Activated T-helper 1 cell treated with Interleukin-2 at 50 U/mL for 16 hours (primary cell): ENCODE data around the gene LIN7A.

Source experiments
- DNase-seq: peaks from one replicate; pipeline ENCODE4 v3.0.0-alpha.2; 2020; ENCODE audit warnings: low read depth

LIN7A gene

DNA sequence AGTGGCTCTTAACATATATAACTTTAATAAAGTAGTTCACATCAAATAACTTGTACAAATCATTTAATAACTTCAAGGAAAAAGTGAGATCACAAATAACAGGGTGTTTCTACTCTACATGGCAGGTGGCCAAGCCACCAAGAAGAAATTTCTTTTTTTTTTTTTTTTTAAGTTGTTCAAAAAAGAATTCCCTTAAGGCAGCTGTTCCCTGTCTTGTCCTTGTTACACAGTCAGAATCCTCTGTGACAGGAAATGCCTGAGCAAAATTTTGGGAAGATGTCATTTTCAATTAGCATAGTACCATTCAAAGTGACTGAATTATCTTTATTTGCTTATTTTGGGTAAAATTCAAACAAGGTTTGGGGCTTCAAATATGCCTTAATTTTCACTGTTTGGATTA is 79.4 kb downstream of the LIN7A start:
- DNase-seq: no peak

- DNase-seq: no peak
These were observed 80.4 kb downstream of the LIN7A start for GRCh38 chr12:80857311-80857710.

DNA sequence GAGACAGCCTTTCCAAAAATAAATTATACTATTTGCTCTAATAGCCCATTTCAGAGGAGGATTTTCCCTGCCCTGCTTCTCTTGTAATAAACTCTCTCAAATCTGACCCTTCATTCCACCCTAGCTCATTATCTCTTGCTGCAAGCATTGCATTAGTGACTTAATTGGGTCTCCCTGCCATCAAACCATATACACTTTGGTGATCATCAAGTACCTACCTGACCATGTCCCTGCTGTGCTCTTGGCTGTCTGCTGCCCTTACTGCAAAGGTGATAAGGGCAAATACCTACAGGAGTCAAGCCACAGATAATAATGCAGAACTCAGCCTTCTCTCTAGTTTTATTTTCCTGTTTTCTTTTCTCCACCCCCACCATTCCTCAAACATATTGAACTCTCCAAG is 88.4 kb downstream of the LIN7A start:
- DNase-seq: no peak

DNA sequence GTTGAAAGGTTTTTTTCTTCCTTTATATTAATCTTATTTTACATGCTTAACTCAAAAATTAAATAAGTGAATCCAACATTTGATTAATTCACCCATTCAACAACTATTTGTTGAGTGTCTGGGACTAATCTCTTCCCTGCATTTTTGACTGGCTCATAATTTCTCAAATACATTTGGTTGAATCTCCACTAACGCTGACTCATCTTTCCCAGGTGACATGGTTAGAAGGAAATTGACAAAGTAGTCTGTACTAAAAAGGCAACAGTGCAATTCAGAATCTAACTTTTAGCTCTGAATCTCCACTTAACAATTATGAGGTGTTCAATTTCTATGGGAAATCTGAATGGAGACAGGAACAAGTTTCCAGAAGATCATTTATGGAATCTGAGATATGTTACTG is 88.9 kb downstream of the LIN7A start:
- DNase-seq: no peak

GRCh38 chr12:80847575-80847974 is 90.2 kb downstream of the LIN7A start:
- no peak for DNase-seq

- no peak for DNase-seq
These were observed 90.8 kb downstream of the LIN7A start for GRCh38 chr12:80846952-80847351.

GRCh38 chr12:80845639-80846038 is 92.1 kb downstream of the LIN7A start:
- no peak for DNase-seq

GRCh38 chr12:80843969-80844368 is 93.8 kb downstream of the LIN7A start:
- no peak for DNase-seq

GRCh38 chr12:80838708-80839107 is 99.0 kb downstream of the LIN7A start:
- no peak for DNase-seq

- DNase-seq: no peak
These were observed 99.6 kb downstream of the LIN7A start for GRCh38 chr12:80838024-80838658.

DNA sequence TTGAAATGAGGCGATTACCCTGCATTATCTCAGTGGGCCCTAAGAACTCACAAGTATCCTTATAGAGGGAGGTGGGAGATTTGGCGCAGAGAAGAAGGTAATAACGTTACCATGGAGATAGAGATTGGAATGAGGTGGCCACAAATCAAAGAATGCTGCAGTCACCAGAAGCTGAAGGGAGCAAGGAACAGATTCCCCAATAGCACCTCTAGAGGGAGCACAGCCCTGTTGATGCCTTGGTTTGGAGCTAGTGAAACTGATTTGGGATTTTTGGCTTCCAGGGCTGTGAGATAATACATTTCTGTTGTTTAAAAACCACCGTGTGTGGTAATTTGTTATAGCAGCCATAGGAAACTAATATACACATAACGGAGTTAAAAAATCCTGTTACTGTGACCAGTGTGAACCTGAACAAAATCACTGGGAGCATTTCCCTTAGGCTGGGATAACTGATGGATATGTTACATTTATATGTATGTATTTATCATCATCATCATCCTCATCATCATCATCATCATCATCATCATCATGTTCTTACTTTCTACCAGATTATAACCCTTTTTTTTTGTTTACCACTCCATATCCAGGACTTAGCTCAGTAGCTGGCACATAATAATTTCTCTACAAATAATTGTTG is 100.3 kb downstream of the LIN7A start:
- no peak for DNase-seq

DNA sequence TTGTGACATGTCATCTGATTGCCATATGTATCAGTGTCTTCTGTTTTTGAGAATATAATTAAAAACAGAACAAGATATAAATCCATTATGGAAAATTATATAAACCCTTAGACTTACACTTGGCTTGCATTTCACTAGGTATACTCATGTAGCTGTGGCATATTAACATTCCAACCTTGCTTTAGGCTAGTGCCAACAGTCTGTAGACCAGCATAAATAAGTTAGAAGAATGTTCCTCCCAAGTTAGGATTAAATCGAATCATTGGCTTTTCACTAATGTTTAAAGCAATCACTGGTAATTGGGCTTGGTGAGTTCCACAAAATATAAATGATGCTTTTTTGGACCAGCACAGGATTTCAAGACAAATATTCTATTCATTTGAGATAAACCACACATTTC is 103.0 kb downstream of the LIN7A start:
- no peak for DNase-seq

DNA sequence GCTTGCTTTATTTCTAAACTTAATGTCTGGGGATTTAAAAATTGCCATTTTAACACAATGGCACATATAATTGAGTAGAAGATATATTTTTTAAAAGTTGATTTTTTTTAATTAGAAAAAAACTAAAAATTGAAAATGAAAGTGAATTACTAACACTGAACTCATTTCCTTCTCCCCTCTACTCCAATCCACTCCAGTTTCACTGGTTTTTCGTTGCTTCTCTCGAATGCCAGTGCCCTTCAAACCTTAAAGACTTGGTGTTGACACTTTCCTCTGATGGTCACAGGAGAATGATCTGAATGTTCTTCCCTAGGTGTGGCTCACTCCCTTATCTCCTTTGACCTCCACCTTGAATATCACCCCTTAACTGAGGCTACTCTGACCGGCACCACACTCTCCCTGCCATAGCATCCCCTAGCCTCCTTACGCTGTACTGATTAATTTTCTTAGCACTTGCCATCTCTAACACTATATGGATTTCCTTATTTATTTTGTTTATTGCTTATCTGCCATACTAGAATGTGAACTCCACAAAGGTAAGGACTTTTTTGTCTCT is 107.1 kb downstream of the LIN7A start:
- no peak for DNase-seq

- DNase-seq: no peak
These were observed 108.0 kb downstream of the LIN7A start for GRCh38 chr12:80829767-80830166.

GRCh38 chr12:80825506-80825905 is 112.2 kb downstream of the LIN7A start:
- no peak for DNase-seq

- no peak for DNase-seq
These were observed 114.3 kb downstream of the LIN7A start for GRCh38 chr12:80823393-80823792.

DNA sequence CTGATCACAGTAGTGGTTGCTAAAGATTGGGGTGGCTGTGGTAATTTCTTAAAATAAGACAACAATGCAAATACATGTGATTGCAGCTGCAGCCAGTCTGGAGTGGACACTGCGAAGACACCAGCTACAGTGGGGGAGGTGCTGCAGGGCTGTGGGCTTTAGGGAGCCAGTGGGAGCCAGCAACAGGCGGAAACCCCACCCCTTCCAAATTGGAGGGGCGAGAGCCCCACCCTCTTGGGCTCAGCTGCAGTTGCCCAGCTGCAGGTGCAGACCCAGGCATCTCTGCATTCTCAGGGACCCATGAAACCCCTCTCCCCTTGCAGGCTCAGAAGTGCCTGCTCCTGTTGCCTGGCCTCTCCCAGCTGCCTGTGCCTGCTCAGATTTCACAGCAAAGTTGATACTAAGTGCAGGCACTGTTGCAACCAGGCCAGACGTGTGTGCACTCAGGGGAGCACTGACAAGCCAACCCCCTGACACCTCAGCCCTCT is 116.2 kb downstream of the LIN7A start:
- DNase-seq: no peak

GRCh38 chr12:80818878-80819277 is 118.9 kb downstream of the LIN7A start:
- no peak for DNase-seq

GRCh38 chr12:80815351-80815750 is 122.4 kb downstream of the LIN7A start:
- DNase-seq: no peak

- no peak for DNase-seq
These were observed 123.3 kb downstream of the LIN7A start for GRCh38 chr12:80814453-80814852.

DNA sequence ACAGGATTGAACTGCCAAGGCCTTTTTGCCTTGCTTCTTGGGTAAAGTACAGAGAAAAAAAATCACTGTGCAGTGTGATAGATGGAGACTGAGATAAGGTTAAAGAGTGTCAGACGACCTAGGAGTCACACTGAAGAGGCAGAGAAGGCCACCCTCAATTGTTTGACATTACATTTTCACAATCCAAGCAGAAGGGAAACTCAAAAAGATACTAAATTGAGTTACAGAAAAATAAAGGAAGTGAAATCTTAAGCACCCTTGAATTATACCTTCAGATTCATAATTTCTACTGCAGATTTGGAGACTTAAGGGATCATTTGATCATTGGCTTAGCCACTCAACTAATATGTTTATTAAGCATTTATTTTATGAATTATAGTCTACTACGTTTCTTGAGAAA is 123.9 kb downstream of the LIN7A start:
- no peak for DNase-seq

GRCh38 chr12:80811957-80812708 is 125.6 kb downstream of the LIN7A start:
- no peak for DNase-seq

DNA sequence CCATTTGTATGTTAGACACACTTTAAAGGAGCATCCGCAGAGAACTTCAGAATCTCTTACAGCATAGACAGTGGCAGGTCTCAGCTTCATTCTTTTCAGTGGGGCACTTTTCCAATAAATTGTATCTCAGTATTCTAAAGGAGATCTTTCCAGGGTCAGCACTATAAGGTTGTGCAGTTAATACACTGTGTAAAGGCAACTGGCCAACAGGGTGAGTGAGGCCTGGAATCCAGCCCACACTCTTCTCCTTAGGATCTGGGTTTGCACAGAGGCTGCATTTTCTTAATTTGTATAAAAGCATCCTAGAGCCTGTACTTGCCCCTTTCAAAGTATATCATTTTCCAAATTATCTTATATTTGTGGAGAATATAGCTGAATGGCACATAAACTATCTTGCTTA is 126.9 kb downstream of the LIN7A start:
- DNase-seq: no peak
